ENCODE results near the gene KCNV2.

DNA sequence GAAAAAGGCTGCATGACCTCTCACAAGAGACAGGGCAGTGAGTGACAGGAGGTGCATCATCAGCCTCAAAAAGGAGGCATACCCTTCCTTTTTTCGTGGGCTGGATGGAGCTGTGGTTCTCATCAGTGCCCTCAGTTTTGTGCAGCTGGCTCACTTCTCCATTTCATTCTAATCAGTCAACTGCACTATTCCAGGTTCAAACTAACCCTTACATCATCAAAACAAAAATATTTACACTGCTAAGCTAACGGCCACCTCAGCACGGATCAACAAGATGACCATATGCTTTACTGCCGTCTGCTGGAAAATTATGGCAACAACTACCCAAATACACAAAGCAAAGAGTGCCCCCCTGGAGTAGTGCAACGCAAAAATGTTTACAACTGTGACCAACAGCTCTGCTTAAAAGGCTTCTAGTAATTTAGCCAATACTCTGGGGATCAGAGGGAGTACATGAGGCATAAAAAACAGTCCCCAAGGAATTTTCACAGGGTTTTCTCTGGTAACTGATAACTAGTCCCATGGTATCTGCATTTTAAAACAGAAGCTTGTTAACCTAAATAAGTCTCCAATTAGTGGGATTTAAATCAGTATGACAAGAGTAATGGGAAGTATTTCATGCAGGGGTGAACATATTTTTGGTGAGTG, 10.8 kb downstream of the KCNV2 start:
- no peak for TF ChIP-seq ARNT (IDR thresholded peaks at IDR 0.05)
- no peak for TF ChIP-seq CTBP1 (IDR thresholded peaks at IDR 0.05; ENCODE audit: borderline replicate concordance)
- no peak for TF ChIP-seq FOXM1 (IDR thresholded peaks at IDR 0.05; ENCODE audit: borderline replicate concordance)
- TF ChIP-seq FOXK2 (IDR thresholded peaks at IDR 0.05): no peak
- TF ChIP-seq SUZ12 (IDR thresholded peaks at IDR 0.05): no peak
- no peak for TF ChIP-seq NFRKB (IDR thresholded peaks at IDR 0.05)
- no peak for TF ChIP-seq SP1 (IDR thresholded peaks at IDR 0.05)
- no peak for TF ChIP-seq TARDBP (IDR thresholded peaks at IDR 0.05)
- no peak for TF ChIP-seq FOXA1 (IDR thresholded peaks at IDR 0.05)
- no peak for TF ChIP-seq ZNF384 (IDR thresholded peaks at IDR 0.05)
